T-helper 1 cell treated with Interleukin-12 subunit alpha and Interleukin-12 subunit beta and Interleukin-4 antibody, amounts not matched to agents 30 μg/mL and 1 μg/mL, for 36 hours (primary cell): ENCODE results near the gene SCAMP5.

Source experiments
- H3K27ac Mint-ChIP-seq: one replicate; pipeline ENCODE4 v1.8.0; 2021; ENCODE audit warnings: mild to moderate bottlenecking, mixed read lengths
- H3K27me3 Mint-ChIP-seq: one replicate; pipeline ENCODE4 v1.8.0; 2021; ENCODE audit warnings: low read depth, mixed read lengths
- H3K36me3 Mint-ChIP-seq: one replicate; pipeline ENCODE4 v1.8.0; 2021; ENCODE audit warnings: low read depth, mixed read lengths
- H3K4me1 Mint-ChIP-seq: one replicate; pipeline ENCODE4 v1.8.0; 2021; ENCODE audit warnings: low read depth, mixed read lengths
- H3K4me3 Mint-ChIP-seq: one replicate; pipeline ENCODE4 v1.8.0; 2021; ENCODE audit warnings: mild to moderate bottlenecking, moderate library complexity, mixed read lengths
- H3K9me3 Mint-ChIP-seq: one replicate; pipeline ENCODE4 v1.8.0; 2021; ENCODE audit warnings: mixed read lengths

Gene SCAMP5, protein sequence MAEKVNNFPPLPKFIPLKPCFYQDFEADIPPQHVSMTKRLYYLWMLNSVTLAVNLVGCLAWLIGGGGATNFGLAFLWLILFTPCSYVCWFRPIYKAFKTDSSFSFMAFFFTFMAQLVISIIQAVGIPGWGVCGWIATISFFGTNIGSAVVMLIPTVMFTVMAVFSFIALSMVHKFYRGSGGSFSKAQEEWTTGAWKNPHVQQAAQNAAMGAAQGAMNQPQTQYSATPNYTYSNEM

DNA sequence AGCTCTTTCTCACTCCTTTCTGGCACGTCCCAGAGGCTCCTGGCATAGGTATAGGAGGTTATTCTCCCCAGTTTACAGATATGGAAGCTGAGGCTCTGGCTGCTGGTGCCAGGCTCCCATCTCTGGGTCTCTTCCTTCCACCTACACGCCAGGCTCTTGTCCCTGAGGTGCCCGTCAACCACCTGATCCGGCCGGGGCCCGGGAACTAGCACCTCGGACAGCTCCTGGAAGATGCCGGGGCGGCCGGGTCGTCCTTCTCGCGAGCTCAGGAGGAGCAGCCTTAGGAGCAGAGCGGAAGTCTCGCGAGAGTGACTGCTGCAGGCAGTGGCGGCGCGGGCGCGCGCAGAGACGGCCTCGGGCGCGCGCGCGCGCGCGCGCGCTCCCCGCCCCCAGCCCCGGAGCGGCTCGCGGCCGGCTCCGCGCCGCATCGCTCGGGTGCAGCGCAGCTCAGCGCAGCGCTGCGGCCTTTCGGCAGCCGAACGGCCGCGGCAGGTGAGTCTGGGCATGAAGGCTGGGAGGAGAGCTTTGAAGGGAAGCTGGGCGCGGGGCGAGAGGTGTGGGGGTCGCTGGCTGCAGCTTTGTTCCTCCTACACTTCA lies at the start of gene SCAMP5:
TSS of gene SCAMP5 (plus strand) at position 382 of the 597 bp plus-strand sequence. CDS start 16,277 bp downstream, outside the sequence.
- Mint-ChIP-seq H3K9me3 (no peaks in the 10 kb centered on the region), H3K4me1 (peaks cover 7% of the 10 kb centered on the region), H3K36me3 (no peaks in the 10 kb centered on the region), H3K4me3 (peak within 1 kb of the TSS; percentile 54), H3K27me3 (peaks cover 42% of the 10 kb centered on the region), H3K27ac (no peak within 1 kb of the TSS)

DNA sequence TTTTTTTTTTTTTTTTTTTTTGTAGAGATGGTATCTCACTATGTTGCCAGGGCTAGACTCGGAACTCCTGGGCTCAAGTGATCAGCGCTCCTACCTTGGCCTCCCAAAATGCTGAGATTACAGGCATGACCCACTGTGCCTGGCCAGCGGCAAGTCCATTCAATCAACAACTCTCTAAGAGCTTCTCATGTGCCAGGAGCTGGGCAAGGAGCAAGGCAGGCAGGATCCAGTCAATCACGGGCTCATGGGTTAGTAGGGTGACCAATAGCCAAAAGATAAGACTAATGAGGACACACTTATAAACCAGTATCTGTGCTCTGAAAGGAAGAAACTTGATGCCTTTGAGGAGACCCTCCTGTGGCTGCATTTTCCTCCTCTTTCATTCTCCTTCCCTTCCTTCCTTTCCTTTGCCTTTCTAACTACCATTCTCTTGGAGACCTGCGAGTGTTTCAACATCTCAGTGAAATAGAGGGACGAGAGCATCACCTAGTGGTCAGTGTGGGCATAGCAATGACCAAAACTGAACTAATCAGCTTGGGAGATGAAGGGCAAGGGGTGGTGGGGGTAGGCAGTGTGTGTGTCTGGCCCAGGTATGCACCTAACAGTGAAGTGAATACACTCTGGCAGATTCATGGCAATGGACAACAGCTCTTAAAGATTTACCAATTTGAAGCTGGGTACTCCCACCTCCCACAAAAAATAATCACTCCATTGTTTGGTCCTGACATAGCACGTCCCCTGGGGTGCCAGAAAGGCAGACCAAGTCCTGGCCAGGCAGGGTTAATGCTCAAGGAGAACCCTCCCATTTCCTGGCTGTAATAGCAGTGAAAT lies 45.1 kb upstream of the SCAMP5 start:
- Mint-ChIP-seq H3K4me3 (no peak overlapping the region), H3K27me3 (no peaks in the 10 kb centered on the region), H3K9me3 (no peaks in the 10 kb centered on the region), H3K36me3 (no peaks in the 10 kb centered on the region), H3K4me1 (peaks cover 8% of the 10 kb centered on the region), H3K27ac (no peak overlapping the region)

DNA sequence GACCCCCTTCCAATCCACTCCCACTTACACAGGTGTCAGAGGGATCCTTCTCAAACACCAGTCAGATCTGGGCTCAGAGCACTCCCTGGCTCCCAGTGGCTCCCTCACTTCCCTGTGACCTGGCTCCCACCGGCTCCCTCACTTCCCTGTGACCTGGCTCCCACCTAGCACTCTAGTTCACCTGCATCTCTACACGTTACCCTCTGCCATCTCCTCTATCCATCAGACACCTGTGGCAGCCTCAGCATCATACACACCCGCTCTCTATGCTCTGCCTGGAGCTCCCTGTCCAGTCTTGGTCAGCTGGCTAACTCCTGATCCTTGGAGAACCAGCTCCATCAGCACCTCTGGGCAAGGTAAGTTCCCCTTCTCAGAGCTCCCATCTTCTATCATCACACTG lies 44.4 kb upstream of the SCAMP5 start:
- Mint-ChIP-seq H3K36me3 (no peaks in the 10 kb centered on the region), H3K9me3 (no peaks in the 10 kb centered on the region)

DNA sequence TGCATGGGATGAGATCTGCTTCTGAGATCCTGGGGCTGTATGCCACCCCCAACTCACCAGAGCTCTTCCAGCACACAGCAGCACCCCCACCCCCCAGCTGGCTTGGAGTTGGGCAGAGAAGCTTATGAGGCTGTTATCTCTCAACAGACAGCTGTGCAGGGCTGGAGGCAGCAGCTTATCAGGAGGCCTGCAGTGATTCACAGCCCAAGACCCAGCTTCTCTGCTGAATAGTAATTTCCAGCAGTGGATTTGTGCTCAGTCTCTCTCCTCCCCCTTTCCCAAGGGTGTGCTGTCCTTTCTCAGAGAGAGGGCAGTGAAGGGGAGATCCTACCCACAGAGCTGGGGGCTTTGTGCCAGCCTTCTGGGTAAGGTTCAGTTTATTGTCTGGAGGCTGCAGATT lies 40.8 kb upstream of the SCAMP5 start:
- no peak overlapping the region for H3K27ac Mint-ChIP-seq
- H3K9me3 Mint-ChIP-seq = no peaks in the 10 kb centered on the region
- peaks cover 13% of the 10 kb centered on the region for H3K4me1 Mint-ChIP-seq
- H3K36me3 Mint-ChIP-seq = no peaks in the 10 kb centered on the region
- no peak overlapping the region for H3K4me3 Mint-ChIP-seq
- peaks cover 23% of the 10 kb centered on the region for H3K27me3 Mint-ChIP-seq

More for the DNA sequence above, 44.4 kb upstream of the SCAMP5 start:
- H3K27ac Mint-ChIP-seq = no peak overlapping the region
- no peak overlapping the region for H3K4me3 Mint-ChIP-seq
- no peaks in the 10 kb centered on the region for H3K27me3 Mint-ChIP-seq
- H3K4me1 Mint-ChIP-seq = peaks cover 8% of the 10 kb centered on the region

DNA sequence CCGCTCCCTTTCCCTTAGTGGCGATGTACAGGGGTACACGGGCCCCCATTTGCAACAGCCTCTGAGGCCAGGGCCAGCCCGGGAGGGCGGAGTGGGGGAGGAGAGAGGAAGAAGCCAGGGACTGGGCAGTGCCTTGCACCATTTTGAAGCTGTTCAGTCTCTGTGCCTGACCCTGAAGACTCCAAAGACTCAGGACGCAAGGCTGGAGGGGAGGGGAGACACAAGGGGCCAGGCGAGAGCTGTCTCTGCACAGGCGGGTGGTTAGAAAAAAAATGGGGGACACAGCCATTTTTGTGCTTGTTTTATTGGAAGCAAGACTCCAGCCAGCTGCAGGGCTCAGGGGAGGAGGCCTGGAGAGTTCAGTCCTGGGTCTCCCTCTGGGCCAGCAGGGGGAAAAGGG lies 40.3 kb upstream of the SCAMP5 start:
- no peaks in the 10 kb centered on the region for H3K36me3 Mint-ChIP-seq

DNA sequence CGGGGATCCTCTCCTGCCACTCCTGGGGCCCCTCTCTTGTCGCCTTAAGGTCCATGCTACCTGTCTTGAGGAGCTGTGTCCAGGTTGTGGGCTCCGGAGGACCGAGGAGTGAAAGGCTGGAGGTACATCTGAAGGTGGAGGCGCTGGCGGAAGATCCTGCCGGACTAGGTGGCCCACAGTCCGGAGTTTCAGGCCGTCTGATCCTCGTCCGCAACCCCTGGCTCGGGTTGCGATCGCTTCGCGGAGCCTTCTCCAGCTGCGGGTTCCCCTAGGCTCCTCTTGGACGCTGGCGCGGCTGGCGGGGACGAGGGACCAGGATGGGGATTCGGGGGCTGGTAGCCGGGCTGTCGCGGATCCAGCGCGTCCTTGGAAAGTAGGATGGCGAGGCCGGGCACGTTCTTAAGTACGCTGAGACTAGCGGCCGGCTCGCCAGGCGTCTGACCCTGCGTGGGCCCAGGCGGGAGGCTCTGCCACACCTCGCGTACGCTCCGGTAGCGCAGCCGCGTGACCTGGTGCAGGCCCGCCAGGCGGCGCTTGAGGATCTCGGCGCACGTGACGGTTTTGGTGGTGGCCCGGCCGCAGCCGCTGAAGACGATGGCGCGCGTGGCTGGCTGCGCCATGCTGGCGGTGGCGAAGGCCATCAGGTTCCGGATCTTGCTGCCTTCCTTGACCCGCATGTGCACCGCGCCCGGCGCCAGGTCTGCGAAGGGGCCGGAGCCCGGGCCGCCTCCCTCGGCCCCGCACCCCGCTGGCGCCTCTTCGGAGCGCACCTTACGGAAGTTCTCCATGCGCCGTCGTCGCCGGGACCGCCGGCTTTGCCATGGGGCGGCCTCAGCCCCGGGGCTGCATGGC lies 39.3 kb upstream of the SCAMP5 start:
- Mint-ChIP-seq H3K27ac (no peak overlapping the region), H3K4me3 (peak overlapping the region; percentile 31), H3K9me3 (no peaks in the 10 kb centered on the region), H3K27me3 (peaks cover 38% of the 10 kb centered on the region), H3K36me3 (no peaks in the 10 kb centered on the region), H3K4me1 (peaks cover 14% of the 10 kb centered on the region)

More for the DNA sequence above, 40.3 kb upstream of the SCAMP5 start:
- Mint-ChIP-seq H3K4me3 (no peak overlapping the region), H3K27ac (no peak overlapping the region), H3K9me3 (no peaks in the 10 kb centered on the region), H3K27me3 (peaks cover 28% of the 10 kb centered on the region), H3K4me1 (peaks cover 14% of the 10 kb centered on the region)

DNA sequence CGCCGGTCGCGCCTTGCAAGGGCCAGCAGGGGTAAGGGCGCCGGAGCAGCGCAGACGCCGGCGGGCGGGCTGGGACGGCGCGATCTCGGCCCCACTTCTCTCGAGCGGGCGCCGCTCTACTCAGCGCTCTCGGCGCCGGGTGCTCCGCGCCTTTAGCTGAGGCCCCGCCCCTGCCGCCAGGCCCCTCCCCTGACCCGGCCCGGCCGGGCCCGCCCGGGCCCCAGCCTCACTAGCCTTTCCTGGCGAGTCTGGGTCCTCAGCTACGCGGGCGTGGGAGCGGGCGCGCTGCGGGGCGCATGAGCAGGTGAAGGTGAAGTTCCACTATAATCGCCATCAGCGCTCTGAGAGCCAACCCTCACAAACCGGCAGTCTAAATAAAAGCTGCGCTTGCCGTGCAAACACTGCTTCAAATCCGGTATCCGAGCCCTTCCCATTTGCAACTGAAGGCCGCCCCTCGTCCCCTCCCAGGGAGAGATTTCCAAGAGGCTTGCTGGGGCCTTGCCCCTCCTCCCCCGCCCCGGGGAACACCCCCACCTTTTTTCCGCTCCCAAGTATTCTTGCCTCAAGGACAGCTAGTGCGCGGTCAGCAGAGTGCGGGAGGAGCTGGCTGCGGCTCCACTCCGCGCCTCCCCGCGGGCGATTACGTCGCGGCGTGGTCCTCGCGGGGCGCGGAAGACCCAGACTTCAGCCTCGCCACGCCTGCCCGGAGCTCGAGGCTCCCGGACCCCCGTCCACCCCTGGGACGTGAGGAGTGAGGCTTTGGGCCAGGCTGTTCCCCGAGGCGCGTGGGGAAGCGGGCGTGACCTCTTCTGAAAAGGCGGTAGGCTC lies 38.5 kb upstream of the SCAMP5 start, which contains the start of gene RPP25:
TSS of gene RPP25 (minus strand) at position 125 of the 828 bp plus-strand sequence. CDS start 189 bp downstream, outside the sequence.
- Mint-ChIP-seq H3K27ac (no peak within 1 kb of the TSS), H3K27me3 (peaks cover 46% of the 10 kb centered on the region), H3K36me3 (no peaks in the 10 kb centered on the region), H3K4me3 (peak within 1 kb of the TSS; percentile 67), H3K4me1 (peaks cover 17% of the 10 kb centered on the region), H3K9me3 (no peaks in the 10 kb centered on the region)

DNA sequence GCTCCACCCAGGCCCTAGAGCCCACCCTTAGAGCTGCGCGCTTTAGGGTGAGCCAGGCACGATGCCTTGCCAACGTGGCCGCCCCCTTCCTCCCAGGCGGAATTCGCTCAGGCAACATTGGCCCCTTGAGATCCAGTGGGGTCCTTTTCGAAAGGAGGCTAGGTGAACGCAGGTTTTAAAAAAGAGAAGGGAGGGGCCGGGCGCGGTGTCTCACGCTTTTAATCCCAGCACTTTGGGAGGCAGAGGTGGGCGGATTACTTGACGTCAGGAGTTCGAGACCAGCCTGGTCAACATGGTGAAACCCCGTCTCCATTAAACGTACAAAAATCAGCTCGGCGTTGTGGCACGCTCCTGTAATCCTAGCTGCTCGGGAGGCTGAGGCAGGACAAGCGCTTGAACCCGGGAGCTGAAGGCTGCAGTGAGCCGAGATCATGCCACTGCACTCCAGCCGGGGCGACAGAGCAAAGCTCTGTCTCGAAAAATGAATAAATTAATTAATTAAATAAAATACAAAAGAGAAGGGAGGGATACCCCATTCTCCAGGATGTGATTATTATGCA lies 37.8 kb upstream of the SCAMP5 start:
- Mint-ChIP-seq H3K4me1 (peaks cover 17% of the 10 kb centered on the region), H3K36me3 (no peaks in the 10 kb centered on the region), H3K9me3 (no peaks in the 10 kb centered on the region), H3K27ac (no peak overlapping the region), H3K27me3 (peaks cover 53% of the 10 kb centered on the region), H3K4me3 (peak overlapping the region; percentile 66)

DNA sequence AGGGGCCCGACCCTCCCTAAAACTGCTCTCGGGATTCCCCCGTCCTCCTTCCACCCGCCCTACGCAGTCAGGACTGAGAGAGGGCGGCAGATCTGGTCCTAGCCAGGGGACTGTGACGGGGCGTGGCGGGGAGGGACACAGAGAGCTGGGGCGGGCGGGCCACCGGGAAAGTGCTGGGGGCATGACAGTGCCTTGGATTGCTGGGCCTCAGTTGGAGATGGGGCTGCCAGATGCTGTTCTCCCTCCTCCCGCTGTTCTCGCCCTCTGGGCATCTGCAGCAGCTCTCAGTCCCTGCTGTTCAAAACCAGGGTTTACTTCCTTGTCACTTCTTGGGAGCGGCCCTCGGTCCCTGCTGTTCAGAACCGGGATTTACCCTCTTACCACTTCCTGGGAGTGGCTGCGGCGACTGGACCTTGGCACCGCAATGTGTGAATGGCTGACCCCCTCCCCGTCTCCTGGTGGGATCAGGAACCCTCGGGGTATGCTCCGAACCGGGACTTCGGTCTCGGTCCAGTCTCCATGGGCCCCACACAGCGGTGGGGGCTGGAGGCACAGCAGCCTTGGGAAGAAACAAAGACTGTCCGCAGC lies 36.9 kb upstream of the SCAMP5 start:
- peak overlapping the region; percentile 25 for H3K4me3 Mint-ChIP-seq
- no peaks in the 10 kb centered on the region for H3K36me3 Mint-ChIP-seq
- no peak overlapping the region for H3K27ac Mint-ChIP-seq
- peaks cover 55% of the 10 kb centered on the region for H3K27me3 Mint-ChIP-seq
- no peaks in the 10 kb centered on the region for H3K9me3 Mint-ChIP-seq
- H3K4me1 Mint-ChIP-seq = peaks cover 17% of the 10 kb centered on the region

DNA sequence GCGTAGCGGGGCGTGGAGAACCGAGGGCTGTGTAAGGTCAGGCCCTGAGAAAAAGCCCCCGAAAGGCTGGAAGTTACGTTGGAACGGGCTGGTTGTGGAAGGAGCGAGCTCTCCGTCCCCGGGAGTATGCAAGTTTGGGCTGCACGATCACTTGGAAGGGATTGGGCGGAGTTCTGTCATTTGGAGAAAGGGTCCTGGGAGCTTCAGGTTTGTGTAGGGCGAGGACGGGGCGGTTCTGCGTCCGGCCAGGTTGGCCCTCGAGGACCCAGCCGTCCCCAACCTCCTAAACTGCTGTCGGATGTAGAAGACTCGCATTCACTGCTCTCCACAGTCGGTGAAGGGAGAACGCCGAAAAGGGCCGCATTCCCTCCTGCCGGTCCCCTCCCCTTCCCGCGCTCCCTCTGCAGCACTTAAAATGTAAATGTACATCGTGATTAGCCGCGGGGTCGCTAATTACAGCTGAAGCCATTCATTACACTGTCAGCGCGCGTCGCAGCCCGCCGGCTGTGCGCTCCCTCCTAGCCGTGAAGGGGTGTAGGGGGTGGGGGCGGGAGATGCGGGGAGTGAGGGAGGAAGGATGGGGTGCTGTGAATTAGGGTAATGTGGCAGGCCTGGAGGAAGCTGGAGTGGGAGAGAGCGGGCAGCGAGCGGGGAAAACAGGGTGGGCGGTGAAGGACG lies 36.3 kb upstream of the SCAMP5 start:
- H3K27me3 Mint-ChIP-seq = peaks cover 55% of the 10 kb centered on the region
- H3K4me3 Mint-ChIP-seq = peak overlapping the region; percentile 26
- H3K4me1 Mint-ChIP-seq = peaks cover 17% of the 10 kb centered on the region
- no peaks in the 10 kb centered on the region for H3K36me3 Mint-ChIP-seq
- no peak overlapping the region for H3K27ac Mint-ChIP-seq
- H3K9me3 Mint-ChIP-seq = no peaks in the 10 kb centered on the region

DNA sequence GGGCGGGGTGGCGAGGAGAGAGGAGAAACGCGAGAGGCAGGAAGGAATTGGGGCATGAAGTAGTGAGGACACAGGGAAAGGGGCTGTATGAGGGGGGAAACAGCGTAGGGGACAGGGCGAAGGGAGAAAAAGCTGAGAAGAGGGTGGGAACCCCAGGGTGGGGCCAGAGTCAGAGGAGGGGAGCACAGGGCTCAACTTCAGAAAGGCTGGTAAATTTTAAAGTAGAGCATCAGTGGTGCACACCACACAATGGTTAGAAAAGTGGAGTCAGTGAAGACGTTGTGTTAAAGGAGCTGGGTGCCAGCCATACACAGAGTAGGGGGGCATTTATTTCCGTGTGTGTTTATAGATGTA lies 35.8 kb upstream of the SCAMP5 start:
- Mint-ChIP-seq H3K27ac (no peak overlapping the region), H3K27me3 (peaks cover 55% of the 10 kb centered on the region), H3K4me3 (peak overlapping the region; percentile 26), H3K36me3 (no peaks in the 10 kb centered on the region), H3K4me1 (peaks cover 16% of the 10 kb centered on the region), H3K9me3 (no peaks in the 10 kb centered on the region)

DNA sequence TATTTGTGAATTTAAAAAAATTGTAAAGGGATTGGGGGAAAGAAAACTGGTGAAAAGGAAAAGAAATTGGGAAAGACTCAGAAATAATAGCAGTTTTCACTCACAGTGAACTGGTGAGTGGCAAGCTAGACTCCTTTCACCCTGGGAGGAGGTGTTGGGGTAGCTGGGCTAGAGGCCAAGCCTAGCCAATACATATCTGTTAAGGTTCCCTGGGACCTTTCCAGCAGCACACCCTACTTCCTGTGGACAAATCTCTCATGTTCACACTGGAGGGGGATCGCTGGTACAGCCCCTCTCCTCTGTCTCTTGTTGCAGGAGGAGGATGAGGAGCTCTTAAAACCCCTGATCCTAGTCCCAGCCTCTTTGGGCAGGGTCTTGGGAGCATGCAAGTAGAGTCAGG lies 35.1 kb upstream of the SCAMP5 start:
- Mint-ChIP-seq H3K9me3 (no peaks in the 10 kb centered on the region), H3K36me3 (no peaks in the 10 kb centered on the region), H3K4me3 (no peak overlapping the region), H3K4me1 (peaks cover 16% of the 10 kb centered on the region), H3K27me3 (peaks cover 55% of the 10 kb centered on the region), H3K27ac (no peak overlapping the region)
